Tibial nerve (tissue), 4 donors: Measurements from ENCODE around the gene EYA2. TPM values are rescaled to one million over a fixed set of nuclear protein-coding genes. Genes with fewer than 3 reads are reported as not detected.

Source experiments
- DNase-seq, 2 donors: peaks; one replicate each; pipeline ENCODE4 v3.0.0-alpha.2; 2019; ENCODE audit warnings: low spot score in 2 of 2
- H3K27ac ChIP-seq, 4 donors: fragments of 200-600 bp; sonication (generic) in 3 of 4; one replicate each; pipeline ENCODE4 v1.5.1; 2017 to 2019; ENCODE audit warnings: mild to moderate bottlenecking in 1 of 4
- H3K27me3 ChIP-seq, 2 donors: fragments of 200-600 bp; sonication (generic) in 1 of 2; one replicate each; pipeline versions ENCODE4 v1.5.1 to v1.6.0; 2017 to 2019
- H3K36me3 ChIP-seq, 3 donors: fragments of 200-600 bp; sonication (generic); one replicate each; pipeline ENCODE4 v1.5.1; 2018 to 2019
- H3K4me1 ChIP-seq, 4 donors: fragments of 200-600 bp; sonication (generic) in 3 of 4; one replicate each; pipeline ENCODE4 v1.5.1; 2017 to 2019
- H3K4me3 ChIP-seq, 4 donors: fragments of 200-600 bp; sonication (generic) in 3 of 4; one replicate each; pipeline ENCODE4 v1.5.1; 2017 to 2019; ENCODE audit warnings: mild to moderate bottlenecking in 1 of 4, moderate library complexity in 1 of 4
- H3K9me3 ChIP-seq, 4 donors: fragments of 200-600 bp; sonication (generic) in 3 of 4; one replicate each; pipeline ENCODE4 v1.5.1; 2017 to 2019
- EP300 ChIP-seq, 2 donors: sonication (generic); formaldehyde crosslinking; IDR thresholded peaks; one replicate each; pipeline ENCODE4 v1.6.1; 2017; ENCODE audit warnings: antibody characterized with exemption in 2 of 2, mild to moderate bottlenecking in 1 of 2
- POLR2A ChIP-seq, 2 donors: fragments of 450-650 bp; IDR thresholded peaks; one replicate each; pipeline ENCODE4 v1.6.1; 2017; ENCODE audit warnings: antibody characterized with exemption in 2 of 2, mild to moderate bottlenecking in 2 of 2, moderate library complexity in 2 of 2
- WGBS, 2 donors: methylation state at CpG; one replicate each; pipeline ENCODE4 v1.1.5; 2018; 5-methylcytosine and 5-hydroxymethylcytosine counted together
- total RNA-seq, 4 donors: library from RNA; depleted of rRNA; stranded (reverse); fragments of >200 nt; gene quantifications; one replicate each; pipeline ENCODE4 v1.1.0, GENCODE V29; 2016
- TF ChIP-seq, protein P1 (sequence below), 5 experiments: fragments of 200-600 bp in 3 of 5; fragments of 450-650 bp in 2 of 5; sonication (generic) in 3 of 5; IDR thresholded peaks; one replicate each; pipeline ENCODE4 v1.5.1; 2016 to 2019; ENCODE audit warnings: antibody characterized with exemption in 5 of 5, mild to moderate bottlenecking in 3 of 5, moderate library complexity in 2 of 5

The EYA2 gene
- total RNA-seq, 4 donors from 2014 or later, result 13.8 to 25.5 (median 20.2) TPM

GRCh38 chr20:46981184-46981583 lies 86.5 kb downstream of the EYA2 start:
- no peak overlapping the region for H3K4me3 ChIP-seq
- no peak for DNase-seq
- H3K36me3 ChIP-seq, result no peaks in the 10 kb centered on the region
- H3K4me1 ChIP-seq, result peaks cover 0 to 23% (median 3%) of the 10 kb centered on the region in 4 donors
- peaks cover 0 to 14% (median 0%) of the 10 kb centered on the region in 4 donors for H3K9me3 ChIP-seq
- H3K27ac ChIP-seq, result no peak overlapping the region
- TF ChIP-seq EP300 (IDR thresholded peaks at IDR 0.05), result no peak
- TF ChIP-seq, protein P1, sequence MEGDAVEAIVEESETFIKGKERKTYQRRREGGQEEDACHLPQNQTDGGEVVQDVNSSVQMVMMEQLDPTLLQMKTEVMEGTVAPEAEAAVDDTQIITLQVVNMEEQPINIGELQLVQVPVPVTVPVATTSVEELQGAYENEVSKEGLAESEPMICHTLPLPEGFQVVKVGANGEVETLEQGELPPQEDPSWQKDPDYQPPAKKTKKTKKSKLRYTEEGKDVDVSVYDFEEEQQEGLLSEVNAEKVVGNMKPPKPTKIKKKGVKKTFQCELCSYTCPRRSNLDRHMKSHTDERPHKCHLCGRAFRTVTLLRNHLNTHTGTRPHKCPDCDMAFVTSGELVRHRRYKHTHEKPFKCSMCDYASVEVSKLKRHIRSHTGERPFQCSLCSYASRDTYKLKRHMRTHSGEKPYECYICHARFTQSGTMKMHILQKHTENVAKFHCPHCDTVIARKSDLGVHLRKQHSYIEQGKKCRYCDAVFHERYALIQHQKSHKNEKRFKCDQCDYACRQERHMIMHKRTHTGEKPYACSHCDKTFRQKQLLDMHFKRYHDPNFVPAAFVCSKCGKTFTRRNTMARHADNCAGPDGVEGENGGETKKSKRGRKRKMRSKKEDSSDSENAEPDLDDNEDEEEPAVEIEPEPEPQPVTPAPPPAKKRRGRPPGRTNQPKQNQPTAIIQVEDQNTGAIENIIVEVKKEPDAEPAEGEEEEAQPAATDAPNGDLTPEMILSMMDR (IDR thresholded peaks at IDR 0.05), result no peak
- TF ChIP-seq POLR2A (IDR thresholded peaks at IDR 0.05), result no peak
- no peaks in the 10 kb centered on the region for H3K27me3 ChIP-seq

DNA sequence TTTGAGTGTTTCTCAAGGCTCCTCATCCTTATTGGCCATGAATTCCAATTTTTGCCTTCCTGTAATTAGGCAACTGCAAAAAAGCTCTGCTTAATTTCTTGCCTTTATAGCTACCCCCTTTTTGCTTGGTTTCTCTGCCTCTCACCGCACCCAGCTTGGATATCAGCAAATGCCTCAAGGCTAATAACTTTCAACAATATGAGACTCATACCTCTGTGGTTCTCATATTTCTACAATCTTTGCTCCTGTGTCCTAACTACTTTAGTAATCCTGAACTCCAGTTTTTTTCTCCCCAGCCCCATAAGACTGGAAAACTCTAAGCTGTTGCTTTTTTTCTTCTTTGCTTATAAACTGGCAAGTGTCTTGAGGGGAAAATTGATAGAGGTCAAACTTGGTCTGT lies 88.8 kb downstream of the EYA2 start:
- Histone ChIP-seq H3K36me3 (no peaks in the 10 kb centered on the region), H3K9me3 (peaks cover 0 to 14% (median 0%) of the 10 kb centered on the region in 4 donors), H3K4me1 (peaks cover 0 to 27% (median 3%) of the 10 kb centered on the region in 4 donors), H3K4me3 (no peak overlapping the region), H3K27me3 (no peaks in the 10 kb centered on the region), H3K27ac (no peak overlapping the region)
- no peak for DNase-seq
- WGBS, 2 donors, result 89 to 97% methylated on average over 1 of the region's 1 CpG
- TF ChIP-seq, protein P1 (IDR thresholded peaks at IDR 0.05), result no peak
- no peak for TF ChIP-seq POLR2A (IDR thresholded peaks at IDR 0.05)
- TF ChIP-seq EP300 (IDR thresholded peaks at IDR 0.05), result no peak

GRCh38 chr20:46984405-46984804 lies 89.8 kb downstream of the EYA2 start:
- Histone ChIP-seq H3K27me3 (no peaks in the 10 kb centered on the region), H3K36me3 (no peaks in the 10 kb centered on the region), H3K9me3 (peaks cover 0 to 14% (median 0%) of the 10 kb centered on the region in 4 donors), H3K4me3 (no peak overlapping the region), H3K4me1 (peaks cover 0 to 26% (median 3%) of the 10 kb centered on the region in 4 donors), H3K27ac (no peak overlapping the region)
- no peak for DNase-seq
- whole genome bisulfite sequencing, 2 donors, result 65 to 79% methylated on average over 1 of the region's 1 CpG
- TF ChIP-seq, protein P1 (IDR thresholded peaks at IDR 0.05), result no peak
- TF ChIP-seq EP300 (IDR thresholded peaks at IDR 0.05), result no peak
- TF ChIP-seq POLR2A (IDR thresholded peaks at IDR 0.05), result no peak

GRCh38 chr20:46985250-46985649 lies 90.6 kb downstream of the EYA2 start:
- Histone ChIP-seq H3K4me1 (peaks cover 0 to 33% (median 3%) of the 10 kb centered on the region in 4 donors), H3K9me3 (peaks cover 0 to 14% (median 0%) of the 10 kb centered on the region in 4 donors), H3K27me3 (no peaks in the 10 kb centered on the region), H3K27ac (peak overlapping the region in 2 of 4 donors; percentile 34 to 50), H3K36me3 (no peaks in the 10 kb centered on the region), H3K4me3 (no peak overlapping the region)
- TF ChIP-seq POLR2A (IDR thresholded peaks at IDR 0.05), result no peak
- TF ChIP-seq EP300 (IDR thresholded peaks at IDR 0.05), result peak in 1 of 2 donors; percentile 52
- TF ChIP-seq, protein P1 (IDR thresholded peaks at IDR 0.05), result no peak
- no peak for DNase-seq
- WGBS, 2 donors, result 47 to 49% methylated on average over 2 of the region's 2 CpGs

DNA sequence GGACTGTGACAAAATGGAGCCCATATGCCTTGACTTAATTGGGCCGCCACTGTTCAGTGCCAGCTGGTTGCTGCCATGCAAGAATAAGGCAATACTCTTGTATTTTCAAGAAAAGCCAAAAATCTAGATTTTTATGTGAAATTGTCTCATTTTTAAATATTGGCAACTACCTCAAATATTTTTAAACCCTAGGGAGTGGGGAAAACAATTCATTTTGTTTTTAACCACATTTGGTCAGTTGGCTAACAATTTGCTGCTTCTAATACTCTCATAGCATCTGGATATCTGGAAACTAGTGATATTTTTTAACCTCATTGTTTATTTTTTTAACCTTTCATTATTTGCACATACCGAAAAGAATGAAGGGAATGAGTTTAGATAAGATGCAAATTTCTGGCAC lies 91.0 kb downstream of the EYA2 start:
- WGBS, 2 donors, result 66 to 71% methylated on average over 2 of the region's 2 CpGs

More for the DNA sequence above, 91.0 kb downstream of the EYA2 start:
- peaks cover 0 to 38% (median 3%) of the 10 kb centered on the region in 4 donors for H3K4me1 ChIP-seq
- DNase-seq, result no peak
- H3K36me3 ChIP-seq, result no peaks in the 10 kb centered on the region
- no peaks in the 10 kb centered on the region for H3K27me3 ChIP-seq
- H3K27ac ChIP-seq, result peak overlapping the region in 2 of 4 donors; percentile 34 to 50
- no peak for TF ChIP-seq POLR2A (IDR thresholded peaks at IDR 0.05)
- TF ChIP-seq, protein P1 (IDR thresholded peaks at IDR 0.05), result no peak
- H3K4me3 ChIP-seq, result no peak overlapping the region
- peaks cover 0 to 14% (median 0%) of the 10 kb centered on the region in 4 donors for H3K9me3 ChIP-seq
